ENCODE data around the gene CETP. TPM values are rescaled to one million over a fixed set of nuclear protein-coding genes. Genes with fewer than 3 reads are reported as not detected.

The CETP gene
- total RNA-seq, 1 donor from 2014 or later: 3.1 TPM

Other genes starting within 250 kb of the CETP start
- gene NUP93, start 231.8 kb upstream of the CETP start, total RNA-seq: 54.8 TPM
- gene SLC12A3, start 96.7 kb upstream of the CETP start, total RNA-seq: not detected
- 76.2 TPM for gene HERPUD1, start 29.8 kb upstream of the CETP start, total RNA-seq
- 5.7 TPM for gene NLRC5, start 27.6 kb downstream of the CETP start, total RNA-seq
- 8.9 TPM for gene CPNE2, start 130.6 kb downstream of the CETP start, total RNA-seq
- 36.5 TPM for gene PSME3IP1, start 224.1 kb downstream of the CETP start, total RNA-seq
- 36.5 TPM for gene RSPRY1, start 224.4 kb downstream of the CETP start, total RNA-seq

Measured in skeletal muscle tissue (tissue), 1 donor.